B cell (primary cell): ENCODE data around the gene TERB1. TPM values are rescaled to one million over a fixed set of nuclear protein-coding genes. Genes with fewer than 3 reads are reported as not detected.

Source experiments
- ATAC-seq: fragments of 200-7000 bp; cut with Tn5 transposase; one replicate; pipeline ENCODE4 v1.10.0; 2021; ENCODE audit warnings: low read depth, mild to moderate bottlenecking, moderate number of reproducible peaks, moderate library complexity
- CTCF ChIA-PET: fragments of 350-600 bp; sonication (Branson Sonifier 250); formaldehyde crosslinking; loops from one replicate; lab custom pipeline; 2021; ENCODE audit warnings: antibody characterized with exemption, inconsistent platforms; lab: Charles Lee
- POLR2A ChIA-PET: fragments of 350-600 bp; sonication (Branson Sonifier 250); formaldehyde crosslinking; loops from one replicate; lab custom pipeline; 2021; ENCODE audit warnings: antibody characterized with exemption; lab: Charles Lee
- DNase-seq: peaks from one replicate; pipeline ENCODE4 v3.0.0; 2013
- H2AFZ ChIP-seq: 2 replicates; pipeline ENCODE4 v1.6.1; 2012; ENCODE audit warnings: mild to moderate bottlenecking, low read depth, low read length; ENCODE audit not compliant: insufficient read depth, poor library complexity, severe bottlenecking
- H3K27ac ChIP-seq, 2 donors: 1 replicate in 1 of 2; 2 replicates in 1 of 2; pipeline ENCODE4 v1.5.1; 2012 to 2013; ENCODE audit warnings: low read length in 2 of 2, mild to moderate bottlenecking in 2 of 2, moderate library complexity in 1 of 2
- H3K27me3 ChIP-seq, 4 experiments: fragments of 200-600 bp in 1 of 4; sonication (generic) in 1 of 4; replicated peaks in 1 of 4; 1 replicate in 2 of 4; 2 replicates in 2 of 4; pipeline versions ENCODE4 v1.6.1 to v1.7.0; 2013 to 2016; ENCODE audit warnings: low read length in 3 of 4, mild to moderate bottlenecking in 2 of 4, mixed read lengths in 1 of 4, moderate library complexity in 1 of 4; ENCODE audit not compliant: insufficient read depth in 4 of 4, control insufficient read depth in 3 of 4; ENCODE audit errors: control extremely low read depth in 1 of 4
- H3K36me3 ChIP-seq, 2 experiments: replicated peaks in 1 of 2; 1 replicate in 1 of 2; 2 replicates in 1 of 2; pipeline versions ENCODE4 v1.6.1 to v1.7.1; 2013; ENCODE audit warnings: low read length in 1 of 2; ENCODE audit not compliant: insufficient read depth in 2 of 2, control insufficient read depth in 1 of 2; ENCODE audit errors: control extremely low read depth in 1 of 2, extremely low read depth in 1 of 2
- H3K4me1 ChIP-seq, 2 donors: fragments of 200-600 bp in 1 of 2; sonication (generic) in 1 of 2; 1 replicate in 1 of 2; 2 replicates in 1 of 2; pipeline versions ENCODE4 v1.5.1 to v1.6.1; 2013 to 2017; ENCODE audit warnings: low read length in 2 of 2; ENCODE audit not compliant: control insufficient read depth in 2 of 2, insufficient read depth in 2 of 2
- H3K4me2 ChIP-seq: replicated peaks from 2 replicates; pipeline ENCODE3; 2012; ENCODE audit warnings: mild to moderate bottlenecking, low read depth, low read length; ENCODE audit not compliant: poor library complexity, severe bottlenecking
- H3K4me3 ChIP-seq, 5 experiments: fragments of 200-600 bp in 1 of 5; sonication (generic) in 1 of 5; 1 replicate in 3 of 5; 2 replicates in 2 of 5; pipeline versions ENCODE4 v1.5.1 to v1.7.0; 2011 to 2016; ENCODE audit warnings: low read length in 4 of 5, mild to moderate bottlenecking in 4 of 5, low read depth in 2 of 5, control low read depth in 1 of 5, moderate library complexity in 1 of 5; ENCODE audit not compliant: insufficient read depth in 1 of 5; ENCODE audit errors: control extremely low read depth in 1 of 5, extremely low read depth in 1 of 5
- H3K79me2 ChIP-seq: fragments of 200-600 bp; sonication (generic); one replicate; pipeline ENCODE4 v1.6.0; 2016; ENCODE audit warnings: low read length; ENCODE audit not compliant: control insufficient read depth, insufficient read depth
- H3K9ac ChIP-seq: fragments of 200-600 bp; sonication (generic); 2 replicates; pipeline ENCODE4 v1.6.1; 2017; ENCODE audit warnings: mild to moderate bottlenecking, low read length, moderate library complexity
- H3K9me3 ChIP-seq, 3 donors: one replicate each; pipeline versions ENCODE4 v1.6.1 to v1.7.1; 2013; ENCODE audit warnings: low read length in 2 of 3; ENCODE audit not compliant: control insufficient read depth in 2 of 3, insufficient read depth in 1 of 3; ENCODE audit errors: control extremely low read depth in 1 of 3
- H4K20me1 ChIP-seq: 2 replicates; pipeline ENCODE4 v1.6.0; 2012; ENCODE audit warnings: mild to moderate bottlenecking, low read length; ENCODE audit not compliant: insufficient read depth, control insufficient read depth, poor library complexity, severe bottlenecking
- H3K27ac Mint-ChIP-seq: one replicate; pipeline ENCODE4 v1.8.0; 2021; ENCODE audit warnings: mixed read lengths
- H3K27me3 Mint-ChIP-seq: one replicate; pipeline ENCODE4 v1.8.0; 2021; ENCODE audit warnings: mixed read lengths
- H3K4me1 Mint-ChIP-seq: one replicate; pipeline ENCODE4 v1.8.0; 2021; ENCODE audit warnings: mixed read lengths
- H3K4me3 Mint-ChIP-seq: one replicate; pipeline ENCODE4 v1.8.0; 2021; ENCODE audit warnings: mixed read lengths
- H3K9me3 Mint-ChIP-seq: one replicate; pipeline ENCODE4 v1.8.0; 2022; ENCODE audit warnings: mixed read lengths; ENCODE audit not compliant: insufficient read depth
- CTCF ChIP-seq: fragments of 200-600 bp; IDR thresholded peaks from one replicate; pipeline ENCODE4 v1.8.0; 2022; ENCODE audit warnings: antibody characterized with exemption, mild to moderate bottlenecking
- EZH2 ChIP-seq: IDR thresholded peaks from 2 replicates; pipeline ENCODE4 v1.6.1; 2012; ENCODE audit warnings: borderline replicate concordance, low read depth, mild to moderate bottlenecking, moderate library complexity, low read length; ENCODE audit not compliant: insufficient read depth, poor library complexity, severe bottlenecking
- WGBS: methylation state at CpG from one replicate; pipeline ENCODE4 v1.1.5; 2013; ENCODE audit warnings: missing lambda C conversion rate; ENCODE audit not compliant: insufficient coverage; 5-methylcytosine and 5-hydroxymethylcytosine counted together
- intact Hi-C: fragments of 100-400 bp; cut with micrococcal nuclease; formaldehyde crosslinking; loops from one replicate; pipeline ENCODE4 v1.10.0; 2022
- polyA plus RNA-seq: library from polyadenylated mRNA; depleted of rRNA; stranded (reverse); fragments of >200 nt; gene quantifications from 2 replicates; pipeline ENCODE4 v1.2.3, GENCODE V29; 2012
- total RNA-seq, 2 donors: library from RNA; stranded (reverse); fragments of 120-200 nt in 1 of 2; gene quantifications; 1 replicate in 1 of 2; 2 replicates in 1 of 2; pipeline versions ENCODE4 v1.2.3 to v1.2.4, GENCODE V29; 2013 to 2022

The TERB1 gene
- total and polyA plus RNA-seq, 2 donors (not counting 1 experiment from before 2014, with no cell fraction given): 0.71 TPM; not detected in 1

GRCh38 chr16:66751992-66752322 is 49.4 kb downstream of the TERB1 start:
- H4K20me1 ChIP-seq: peaks cover 15% of the 10 kb centered on the region
- ChIA-PET POLR2A (no interaction called here), CTCF (interaction anchor here (0.6 to 3.0 kb wide), 13 partner anchors 10 to 345 kb away, joined by 3 to 10 read pairs (median 4); partner anchors contain the start of genes NAE1 and PDP2)
- Mint-ChIP-seq H3K4me1 (peaks cover 31% of the 10 kb centered on the region), H3K27ac (peak overlapping the region; percentile 88), H3K27me3 (peaks cover 20% of the 10 kb centered on the region), H3K4me3 (peak overlapping the region; percentile 87), H3K9me3 (no peaks in the 10 kb centered on the region)
- TF ChIP-seq CTCF (peak; percentile 52), EZH2 (no peak)
- ATAC-seq (no peak), DNase-seq (no peak)
- peak overlapping the region; percentile 98 for H2AFZ ChIP-seq
- whole genome bisulfite sequencing: 60% methylated on average over 3 of the region's 3 CpGs
- H3K9me3 ChIP-seq: no peaks in the 10 kb centered on the region
- intact Hi-C loops: loop anchor here (1.0 to 10.0 kb wide), 6 partner anchors 56 to 1093 kb away; partner anchors contain the start of genes CENPT, CMTM4, NAE1 and NUTF2
- peaks cover 40% of the 10 kb centered on the region for H3K79me2 ChIP-seq
- H3K9ac ChIP-seq: peak overlapping the region; percentile 98
- no peak overlapping the region for H3K27ac ChIP-seq
- peak overlapping the region in 4 of 5 experiments; percentile 63 to 92 (median 89) for H3K4me3 ChIP-seq
- H3K36me3 ChIP-seq: peaks cover 0 to 14% of the 10 kb centered on the region in 2 experiments
- peaks cover 18 to 19% of the 10 kb centered on the region in 2 donors for H3K4me1 ChIP-seq
- peaks cover 0 to 14% (median 8%) of the 10 kb centered on the region in 4 experiments for H3K27me3 ChIP-seq
- peak overlapping the region; percentile 90 for H3K4me2 ChIP-seq

- Histone ChIP-seq H3K79me2 (peaks cover 40% of the 10 kb centered on the region), H4K20me1 (peaks cover 15% of the 10 kb centered on the region), H3K4me3 (peak within 1 kb of the TSS; percentile 43 to 92 (median 88)), H3K9me3 (no peaks in the 10 kb centered on the region), H3K9ac (peak within 1 kb of the TSS; percentile 98), H3K4me1 (peaks cover 18 to 19% of the 10 kb centered on the region in 2 donors), H2AFZ (peak within 1 kb of the TSS; percentile 98), H3K27me3 (peaks cover 0 to 11% (median 8%) of the 10 kb centered on the region in 4 experiments), H3K27ac (peak within 1 kb of the TSS; percentile 13 to 85), H3K36me3 (peaks cover 0 to 18% of the 10 kb centered on the region in 2 experiments), H3K4me2 (peak within 1 kb of the TSS; percentile 90)
- POLR2A ChIA-PET: no interaction called here
- peak; percentile 95 for ATAC-seq
- peaks cover 33% of the 10 kb centered on the region for H3K4me1 Mint-ChIP-seq
- peak within 1 kb of the TSS; percentile 89 for H3K27ac Mint-ChIP-seq
- TF ChIP-seq CTCF (peak; percentile 87), EZH2 (no peak)
- CTCF ChIA-PET: interaction anchor here (0.6 to 3.0 kb wide), 14 partner anchors 11 to 345 kb away, joined by 3 to 10 read pairs (median 4); partner anchors contain the start of genes NAE1 and PDP2
- peaks cover 20% of the 10 kb centered on the region for H3K27me3 Mint-ChIP-seq
- no peaks in the 10 kb centered on the region for H3K9me3 Mint-ChIP-seq
- under 1% methylated on average over 90 of the region's 90 CpGs for WGBS
- intact Hi-C loops: loop anchor here (1.0 to 10.0 kb wide), 6 partner anchors 55 to 1093 kb away; partner anchors contain the start of genes CENPT, CMTM4, NAE1 and NUTF2
- DNase-seq: peak; percentile 92
- H3K4me3 Mint-ChIP-seq: peak within 1 kb of the TSS; percentile 87
These were observed 49.9 kb downstream of the TERB1 start, which contains the start of gene DYNC1LI2 for GRCh38 chr16:66751303-66751991. Gene DYNC1LI2, minus strand, starts transcription at chr16:66751609. Its CDS starts 18 bp downstream, at chr16:66751591.
